ENCODE measurements around the gene CCDC88C.
"Not testable (repeated sequence)": the region's sequence is repeated elsewhere in the genome, so short reads cannot be mapped to it uniquely, and the experiment has no call there.

Gene CCDC88C

DNA sequence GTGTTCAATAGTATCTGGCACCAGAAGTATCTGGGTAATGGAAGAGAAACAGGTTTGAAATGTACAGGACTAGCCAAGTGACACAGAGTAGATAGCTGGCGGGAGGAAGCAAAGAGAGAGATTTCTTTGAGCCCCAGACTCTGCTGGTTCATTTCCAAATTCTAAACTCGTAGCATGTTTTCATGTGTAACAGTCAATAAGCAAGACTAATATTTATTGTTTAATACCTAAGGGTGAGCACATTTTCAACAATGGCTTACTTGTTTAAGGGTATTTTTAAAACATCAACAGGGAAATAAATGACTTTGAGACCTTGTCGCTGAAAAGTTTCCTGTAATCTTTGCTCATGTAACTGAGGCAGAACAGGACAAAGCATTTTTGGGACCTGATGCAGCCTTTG is 11.8 kb upstream of the CCDC88C start:
- TF ChIP-seq, protein P1, sequence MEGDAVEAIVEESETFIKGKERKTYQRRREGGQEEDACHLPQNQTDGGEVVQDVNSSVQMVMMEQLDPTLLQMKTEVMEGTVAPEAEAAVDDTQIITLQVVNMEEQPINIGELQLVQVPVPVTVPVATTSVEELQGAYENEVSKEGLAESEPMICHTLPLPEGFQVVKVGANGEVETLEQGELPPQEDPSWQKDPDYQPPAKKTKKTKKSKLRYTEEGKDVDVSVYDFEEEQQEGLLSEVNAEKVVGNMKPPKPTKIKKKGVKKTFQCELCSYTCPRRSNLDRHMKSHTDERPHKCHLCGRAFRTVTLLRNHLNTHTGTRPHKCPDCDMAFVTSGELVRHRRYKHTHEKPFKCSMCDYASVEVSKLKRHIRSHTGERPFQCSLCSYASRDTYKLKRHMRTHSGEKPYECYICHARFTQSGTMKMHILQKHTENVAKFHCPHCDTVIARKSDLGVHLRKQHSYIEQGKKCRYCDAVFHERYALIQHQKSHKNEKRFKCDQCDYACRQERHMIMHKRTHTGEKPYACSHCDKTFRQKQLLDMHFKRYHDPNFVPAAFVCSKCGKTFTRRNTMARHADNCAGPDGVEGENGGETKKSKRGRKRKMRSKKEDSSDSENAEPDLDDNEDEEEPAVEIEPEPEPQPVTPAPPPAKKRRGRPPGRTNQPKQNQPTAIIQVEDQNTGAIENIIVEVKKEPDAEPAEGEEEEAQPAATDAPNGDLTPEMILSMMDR (IDR thresholded peaks at IDR 0.05; ENCODE audit: control insufficient read depth, insufficient read depth, low read depth, low read length, missing control alignments) = no peak
- H3K4me3 ChIP-seq (ENCODE audit: control insufficient read depth, low read depth, low read length) = no peak overlapping the region
- no peak for DNase-seq (ENCODE audit: low read depth)

DNA sequence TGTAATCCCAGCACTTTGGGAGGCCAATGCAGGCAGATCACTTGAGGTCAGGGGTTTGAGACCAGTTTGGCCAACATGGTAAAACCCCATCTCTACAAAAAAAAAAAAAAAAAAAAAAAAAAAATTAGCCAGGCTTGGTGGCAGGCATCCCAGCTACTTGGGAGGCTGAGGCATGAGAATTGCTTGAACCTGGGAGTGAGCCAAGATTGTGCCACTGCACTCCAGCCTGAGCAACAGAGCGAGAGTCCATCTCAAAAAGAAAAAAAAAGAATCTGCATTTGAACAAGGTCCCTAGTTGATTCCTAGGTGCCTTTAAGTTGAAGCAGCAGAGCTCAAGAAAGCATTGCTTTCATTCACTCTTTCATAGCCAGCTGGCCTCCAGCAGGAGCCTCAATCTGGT is 11.3 kb upstream of the CCDC88C start:
- H3K4me3 ChIP-seq (ENCODE audit: control insufficient read depth, low read depth, low read length); DNase-seq (ENCODE audit: low read depth): not testable (repeated sequence)

DNA sequence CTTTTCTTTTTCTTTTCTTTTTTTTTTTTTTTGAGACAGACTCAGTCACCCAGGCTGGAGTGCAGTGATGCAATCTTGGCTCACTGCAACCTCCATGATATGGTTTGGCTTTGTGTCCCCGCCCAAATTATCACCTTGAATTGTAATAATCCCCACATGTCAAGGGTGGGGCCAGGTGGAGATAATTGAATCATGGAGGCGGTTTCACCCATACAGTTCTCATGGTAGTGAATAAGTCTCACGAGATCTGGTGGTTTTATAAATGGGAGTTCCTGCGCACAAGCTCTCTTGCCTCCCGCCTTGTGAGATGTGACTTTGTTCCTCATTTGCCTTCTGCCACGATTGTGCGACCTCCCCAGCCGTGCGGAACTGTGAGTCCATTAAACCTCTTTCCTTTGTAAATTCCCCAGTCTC is 7.9 kb upstream of the CCDC88C start:
- DNase-seq (ENCODE audit: low read depth); H3K4me3 ChIP-seq (ENCODE audit: control insufficient read depth, low read depth, low read length): not testable (repeated sequence)

DNA sequence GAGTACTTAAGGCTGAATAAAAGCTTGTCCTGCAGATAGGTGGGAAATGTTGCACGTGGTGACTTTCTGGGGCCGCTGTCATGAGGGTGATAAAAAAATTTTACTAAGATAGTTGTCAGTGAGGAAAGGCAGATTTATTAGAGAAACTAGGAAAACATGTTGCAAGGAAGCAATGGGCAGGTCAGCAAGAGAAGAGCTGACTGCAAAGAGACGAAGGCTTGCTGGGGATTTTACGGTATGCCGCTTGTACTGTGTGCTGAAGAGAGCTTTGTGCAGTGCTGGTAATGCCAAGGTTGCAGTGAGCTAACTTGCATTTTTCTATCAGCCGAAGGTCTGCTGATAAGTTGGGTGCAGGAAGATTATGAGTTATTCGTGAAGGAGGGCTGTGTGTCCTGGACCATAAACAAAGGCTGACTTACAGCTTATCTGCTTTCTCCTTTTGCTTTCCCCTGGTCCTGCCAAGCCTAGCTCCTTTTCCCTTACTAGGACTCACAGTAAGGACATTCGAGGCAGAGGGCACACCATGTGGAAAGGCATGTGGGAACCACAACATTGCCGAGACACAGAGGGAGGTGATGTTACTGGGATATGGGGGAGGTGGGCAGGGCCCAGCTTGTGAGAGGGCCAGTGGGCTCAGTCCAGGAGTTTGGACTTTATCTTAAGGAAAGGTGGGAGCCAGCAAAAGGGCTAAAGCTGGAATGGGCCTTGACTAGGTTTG is 7.4 kb upstream of the CCDC88C start:
- DNase-seq (ENCODE audit: low read depth) = no peak
- TF ChIP-seq, protein P1 (IDR thresholded peaks at IDR 0.05; ENCODE audit: control insufficient read depth, insufficient read depth, low read depth, low read length, missing control alignments) = no peak
- H3K4me3 ChIP-seq (ENCODE audit: control insufficient read depth, low read depth, low read length) = no peak overlapping the region

DNA sequence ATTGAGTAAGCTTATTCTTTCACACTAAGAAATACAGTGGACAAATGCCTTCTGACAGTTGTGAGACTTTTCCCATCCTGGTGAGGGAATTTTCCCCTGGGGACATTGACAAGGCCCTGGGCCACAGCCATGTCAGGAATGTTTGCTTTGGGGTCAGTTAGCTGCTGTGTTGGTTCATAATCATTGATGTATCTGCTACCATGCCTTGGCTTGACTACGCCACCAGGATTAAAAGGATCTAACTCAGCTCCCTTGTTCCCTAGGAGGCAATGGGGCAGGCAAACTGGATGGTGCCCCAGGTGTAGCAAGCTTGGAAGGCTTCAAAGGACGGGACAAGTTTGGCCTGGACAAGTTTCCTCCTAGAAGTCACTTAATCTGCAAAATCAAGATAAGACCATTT is 3.1 kb upstream of the CCDC88C start:
- TF ChIP-seq, protein P1 (IDR thresholded peaks at IDR 0.05; ENCODE audit: control insufficient read depth, insufficient read depth, low read depth, low read length, missing control alignments) = no peak
- H3K4me3 ChIP-seq (ENCODE audit: control insufficient read depth, low read depth, low read length) = no peak overlapping the region
- DNase-seq (ENCODE audit: low read depth) = no peak

DNA sequence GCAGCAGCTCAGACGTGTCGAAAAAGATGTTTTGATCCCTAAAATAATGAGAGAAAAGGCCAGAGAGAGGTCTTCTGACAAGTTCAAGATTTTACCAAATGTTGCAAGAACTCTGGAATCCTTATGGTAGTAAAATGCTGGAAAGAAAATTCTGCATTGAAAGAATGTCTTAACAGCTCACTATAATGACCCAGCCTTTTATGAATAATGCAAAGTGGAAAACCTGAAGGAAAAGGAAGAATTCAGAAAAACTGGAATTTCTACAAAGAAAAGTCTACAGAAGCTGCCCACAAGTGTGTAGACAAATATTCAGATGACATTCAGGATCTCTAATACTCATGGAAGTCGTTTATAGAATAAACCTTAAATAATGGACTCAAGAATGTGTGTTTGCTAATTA is 1.8 kb upstream of the CCDC88C start:
- TF ChIP-seq, protein P1 (IDR thresholded peaks at IDR 0.05; ENCODE audit: control insufficient read depth, insufficient read depth, low read depth, low read length, missing control alignments) = no peak
- no peak overlapping the region for H3K4me3 ChIP-seq (ENCODE audit: control insufficient read depth, low read depth, low read length)
- DNase-seq (ENCODE audit: low read depth) = no peak

DNA sequence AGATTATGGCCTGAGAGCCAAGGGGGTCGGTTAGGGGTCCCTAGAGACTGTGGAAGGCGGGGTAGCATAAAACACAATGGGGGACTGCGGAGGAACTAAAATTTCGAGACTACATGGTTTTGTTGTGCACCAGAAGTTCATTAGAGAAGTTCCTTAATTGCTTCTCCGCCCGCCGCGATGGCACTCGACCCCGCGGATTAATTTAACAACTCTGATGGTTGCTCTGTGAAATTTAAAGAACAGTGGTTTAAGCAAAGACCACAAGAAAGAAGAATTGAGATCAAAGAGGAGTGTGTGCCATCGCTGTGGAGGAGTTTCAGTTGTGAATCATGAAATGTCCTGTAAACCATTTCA is 1.4 kb upstream of the CCDC88C start:
- TF ChIP-seq, protein P1 (IDR thresholded peaks at IDR 0.05; ENCODE audit: control insufficient read depth, insufficient read depth, low read depth, low read length, missing control alignments) = no peak
- no peak for DNase-seq (ENCODE audit: low read depth)
- H3K4me3 ChIP-seq (ENCODE audit: control insufficient read depth, low read depth, low read length) = peak overlapping the region; percentile 29

All from AG09309 (cell line).